Epidermal melanocyte (primary cell): ENCODE results near the gene CGB1.

Source experiments
- DNase-seq: peaks from one replicate; pipeline ENCODE4 v3.0.0; 2011; ENCODE audit warnings: low spot score; ENCODE audit not compliant: insufficient read length

The CGB1 gene

DNA sequence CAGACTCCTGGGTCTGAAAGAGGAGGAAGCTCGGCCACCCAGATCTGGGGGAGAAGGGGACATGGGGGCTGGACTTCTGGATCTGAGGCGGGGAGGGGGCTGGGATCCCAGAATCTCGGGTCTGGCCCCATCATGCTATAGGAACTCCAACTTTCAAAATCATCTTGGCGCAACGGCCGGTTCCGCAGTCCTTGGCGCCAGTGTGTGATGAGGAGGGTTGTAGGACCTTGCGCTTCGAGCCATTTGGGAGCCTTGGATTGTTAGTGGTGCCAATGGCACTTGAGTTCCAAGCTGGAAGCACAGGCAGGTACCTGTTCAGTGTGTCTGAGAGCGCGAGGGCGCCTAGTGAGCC, 42.7 kb downstream of the CGB1 start:
- no peak for DNase-seq

DNA sequence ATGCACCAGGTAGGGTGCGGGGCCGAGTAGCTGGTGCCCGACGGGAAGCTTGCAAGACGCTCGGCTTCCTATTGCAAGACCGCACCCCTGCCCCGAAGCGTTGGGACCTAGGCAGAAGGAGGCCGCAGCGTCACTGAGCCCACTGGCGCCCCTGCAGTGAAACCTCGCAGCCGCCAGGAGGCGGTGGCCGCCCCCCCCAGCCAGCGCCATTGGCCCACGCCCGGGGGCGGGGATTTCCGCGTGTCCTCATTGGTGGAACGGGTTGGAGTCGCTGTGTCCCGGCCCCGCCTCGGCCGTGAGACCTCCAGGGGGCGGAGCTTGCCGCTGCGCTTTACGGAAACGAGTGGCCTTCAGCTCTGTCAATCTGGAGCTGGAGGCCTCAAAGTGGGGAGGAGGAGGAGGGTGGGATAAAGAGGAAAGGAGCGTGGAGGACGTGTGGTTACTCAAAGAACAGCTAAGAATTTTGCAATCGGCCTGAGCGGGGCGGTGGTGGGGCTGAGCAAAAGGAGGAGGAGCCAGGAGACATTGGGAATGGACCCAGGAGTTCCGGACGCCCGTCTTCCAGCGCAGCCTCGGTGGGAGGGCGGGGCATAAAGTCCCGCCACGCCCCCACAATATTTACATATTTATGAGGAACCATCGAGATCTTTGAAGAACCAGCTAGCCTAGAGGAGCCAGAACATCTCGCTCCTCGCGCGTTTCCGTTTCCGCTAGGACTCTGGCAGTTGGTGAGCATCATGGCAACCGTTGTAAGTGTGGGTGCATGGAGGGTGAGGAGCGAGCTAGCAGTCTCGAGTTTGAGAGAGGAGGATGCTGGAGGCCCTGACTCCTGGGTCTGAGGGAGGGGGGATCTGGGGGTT, 43.3 kb downstream of the CGB1 start, which contains the start of the genes GYS1 and RUVBL2:
GYS1 (minus strand) TSS at position 135 of the 860 bp plus-strand sequence. CDS start 197 bp downstream, outside the sequence.
RUVBL2 (plus strand) TSS at position 713 of the 860 bp plus-strand sequence; CDS start at position 738, 25 bp downstream.
- DNase-seq, result peak; percentile 95

DNA sequence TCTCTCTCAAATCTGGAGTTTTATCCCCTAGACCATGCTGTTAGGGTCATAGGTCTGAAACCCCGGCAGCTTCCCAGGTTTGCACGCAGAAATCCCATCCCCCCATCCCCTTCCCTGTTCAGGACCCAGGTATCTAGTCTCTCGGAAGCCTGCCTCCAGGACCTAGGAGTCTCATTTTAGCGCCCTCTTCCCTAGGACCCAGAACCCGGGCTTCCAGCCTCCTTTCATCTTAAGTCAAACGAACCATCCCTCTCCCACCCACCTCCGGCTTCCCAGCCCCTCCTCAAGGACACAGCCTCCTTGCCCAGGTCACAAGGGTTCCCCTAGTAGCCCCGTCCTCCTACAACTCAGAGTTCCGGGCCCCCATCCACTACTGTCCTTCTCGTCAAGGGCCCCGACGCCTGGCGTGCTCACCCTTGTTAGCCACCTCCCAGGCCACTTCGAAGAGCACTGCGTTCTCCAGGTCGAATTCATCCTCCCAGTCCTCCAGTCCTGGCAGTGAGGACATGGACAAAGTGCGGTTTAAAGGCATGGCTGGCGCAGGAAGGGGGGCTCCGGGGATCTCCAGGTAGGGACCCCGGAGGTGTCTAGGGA, 44.0 kb downstream of the CGB1 start:
- no peak for DNase-seq

DNA sequence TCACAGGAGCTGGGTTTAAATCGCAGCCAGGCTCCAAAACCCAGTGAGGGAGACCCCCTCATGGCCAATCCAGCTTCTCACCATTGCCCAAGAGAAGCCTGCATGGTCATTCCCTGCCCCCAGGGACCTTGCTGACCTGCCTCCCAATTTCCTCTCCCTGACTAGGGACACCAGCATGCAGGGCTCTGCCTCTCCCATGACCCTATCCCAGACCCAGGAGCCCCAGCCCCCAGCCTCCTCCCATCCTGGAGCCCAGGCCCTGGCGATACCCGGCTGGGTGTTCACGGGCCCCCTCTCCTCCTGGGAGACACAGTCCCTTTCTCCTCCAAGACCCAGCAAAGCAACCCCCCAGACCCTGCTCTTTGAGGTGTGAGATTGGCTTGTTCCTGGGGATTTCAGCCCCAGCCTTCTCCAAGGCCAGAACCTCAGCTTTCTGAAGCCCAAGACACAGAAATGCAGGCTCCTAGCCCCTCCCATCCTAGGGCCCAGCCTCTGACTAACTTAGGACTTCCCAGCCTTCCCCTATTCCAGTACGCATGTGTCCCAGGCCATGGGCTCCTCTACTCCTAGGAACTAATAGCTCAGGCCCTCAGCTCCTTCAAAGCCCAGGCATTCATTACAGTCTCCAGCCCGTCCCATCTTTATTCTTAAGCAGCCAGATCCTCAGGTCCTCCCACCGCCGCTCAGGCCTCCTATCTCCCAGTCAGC, 44.7 kb downstream of the CGB1 start:
- peak; percentile 90 for DNase-seq

DNA sequence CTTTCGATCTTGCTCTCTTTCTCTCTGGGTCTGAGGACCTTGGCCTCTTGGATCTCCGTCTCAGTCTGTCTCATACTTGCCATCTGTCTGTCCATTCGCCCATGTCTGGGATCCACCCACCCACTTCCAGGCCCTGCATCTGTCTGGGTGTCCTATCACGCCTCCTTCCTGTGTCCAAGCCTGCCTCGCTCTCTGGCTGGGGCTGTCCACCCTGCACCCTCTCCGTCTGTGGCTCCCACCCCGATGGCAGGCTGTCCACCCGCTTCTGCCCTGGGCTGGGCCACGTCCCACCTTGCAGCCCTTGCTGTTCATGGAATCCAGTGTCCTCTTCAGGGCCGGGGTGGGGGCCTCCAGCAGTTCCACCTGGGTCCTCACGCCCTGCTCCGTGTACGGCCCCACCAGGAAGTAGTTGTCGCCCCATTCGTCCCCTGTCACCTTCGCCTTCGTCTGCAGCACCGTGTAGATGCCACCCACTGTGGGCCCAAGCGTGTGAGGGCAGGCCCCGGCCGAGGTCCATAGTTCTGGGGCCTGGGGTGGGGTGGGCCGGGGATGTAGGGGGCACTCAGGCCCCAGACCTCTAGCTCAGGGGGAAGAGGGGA, 45.6 kb downstream of the CGB1 start:
- DNase-seq, result no peak

DNA sequence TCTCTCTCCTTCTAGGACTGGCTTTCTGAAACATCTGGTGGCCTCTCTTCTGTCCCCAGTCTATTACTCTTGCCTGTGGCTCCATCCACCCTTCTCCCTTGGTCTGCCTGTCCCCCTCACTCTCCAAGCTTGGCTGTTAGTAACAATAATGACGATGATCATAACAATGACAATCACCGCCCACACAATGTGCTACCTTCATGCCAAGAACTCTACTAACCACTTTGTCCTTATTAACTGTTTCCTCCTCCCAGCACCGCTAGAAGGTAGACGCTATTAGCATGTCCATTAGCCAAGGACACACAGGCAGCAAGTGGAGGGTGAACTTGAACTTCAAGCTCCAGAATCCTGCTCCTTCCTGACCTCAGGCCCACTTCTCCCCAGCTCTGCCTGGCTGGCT, 46.3 kb downstream of the CGB1 start:
- DNase-seq, result no peak

DNA sequence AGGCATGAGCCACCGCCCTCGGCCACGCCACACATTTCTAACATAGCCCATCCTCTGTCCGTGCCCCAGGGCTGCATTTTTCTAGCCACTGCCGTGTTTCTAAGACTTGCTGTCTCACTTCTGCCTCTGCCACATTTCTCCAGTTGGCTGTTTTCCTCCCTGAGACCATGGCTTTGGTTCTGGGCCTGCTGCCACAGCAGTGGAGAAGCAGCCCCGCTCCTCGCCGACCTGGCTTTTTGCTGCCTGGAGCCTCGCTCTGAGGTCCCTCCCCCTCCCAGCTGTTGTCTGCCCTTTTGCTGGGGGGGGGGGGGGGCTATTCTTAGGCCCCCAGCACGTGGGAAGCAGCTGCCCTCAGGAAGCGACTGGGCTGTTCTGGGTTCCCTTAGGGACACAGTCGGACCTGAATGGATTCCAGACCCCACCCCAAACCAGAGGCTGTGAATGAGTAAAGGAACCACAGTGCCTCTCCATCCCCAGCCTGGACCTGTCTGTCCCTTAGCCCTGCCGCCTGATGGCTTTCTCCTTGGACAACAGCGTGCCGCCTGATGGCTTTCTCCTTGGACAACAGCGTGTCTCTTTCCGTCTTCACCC, 46.9 kb downstream of the CGB1 start:
- no peak for DNase-seq

DNA sequence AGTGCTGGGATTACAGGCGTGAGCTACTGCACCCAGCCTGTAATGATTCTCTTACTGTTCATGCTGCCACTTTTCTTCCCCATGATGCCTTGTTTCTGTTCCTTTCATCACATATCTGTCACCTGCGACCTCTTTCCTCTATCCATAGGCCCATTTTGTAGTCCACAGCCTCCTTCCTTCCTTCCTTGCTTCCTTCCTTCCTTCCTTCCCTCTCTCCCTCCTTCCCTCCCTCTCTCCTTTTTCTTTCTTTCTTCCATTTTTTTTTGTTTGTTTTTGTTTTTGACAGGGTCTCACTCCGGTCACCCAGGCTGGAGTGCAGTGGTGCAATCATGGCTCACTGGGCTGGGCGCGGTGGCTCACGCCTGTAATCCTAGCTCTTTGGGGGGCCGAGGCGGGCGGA, 47.8 kb downstream of the CGB1 start:
- DNase-seq, result no peak

DNA sequence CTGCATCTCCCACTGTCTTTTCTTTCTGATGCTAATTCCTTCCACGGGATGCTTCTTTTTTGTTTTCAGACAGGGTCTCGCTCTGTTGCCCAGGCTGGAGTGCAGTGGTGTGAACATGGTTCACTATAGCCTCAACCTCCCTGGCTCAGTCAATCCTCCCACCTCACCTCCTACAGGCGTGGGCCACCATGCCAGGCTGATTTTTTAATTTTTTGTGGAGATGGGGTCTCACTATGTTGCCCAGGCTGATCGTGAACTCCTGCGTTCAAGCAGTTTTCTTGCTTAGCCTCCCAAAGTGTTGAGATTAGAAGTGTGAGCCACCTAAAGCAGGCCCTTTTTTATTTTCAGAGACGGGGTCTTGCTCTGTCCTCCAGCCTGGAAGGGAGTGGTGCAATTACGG, 48.4 kb downstream of the CGB1 start:
- DNase-seq, result no peak

DNA sequence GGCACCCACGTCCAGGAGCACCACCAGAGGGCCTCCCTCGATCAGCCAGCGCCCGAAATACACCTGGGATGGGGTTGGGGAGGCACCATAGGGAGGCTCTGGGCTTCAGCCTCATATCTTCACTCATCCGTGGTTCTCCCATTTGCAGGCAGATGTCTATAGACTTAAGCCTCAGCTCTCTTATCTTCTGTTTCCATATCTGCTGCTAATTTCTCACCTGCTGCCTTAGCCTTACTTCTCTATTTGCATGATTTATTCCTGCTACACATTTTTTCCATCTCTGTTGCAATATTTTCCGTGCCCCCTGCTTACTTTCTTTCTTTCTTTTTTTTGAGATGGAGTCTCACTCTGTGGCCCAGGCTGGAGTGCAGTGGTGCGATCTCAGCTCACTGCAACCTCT, 49.4 kb downstream of the CGB1 start:
- DNase-seq, result no peak

DNA sequence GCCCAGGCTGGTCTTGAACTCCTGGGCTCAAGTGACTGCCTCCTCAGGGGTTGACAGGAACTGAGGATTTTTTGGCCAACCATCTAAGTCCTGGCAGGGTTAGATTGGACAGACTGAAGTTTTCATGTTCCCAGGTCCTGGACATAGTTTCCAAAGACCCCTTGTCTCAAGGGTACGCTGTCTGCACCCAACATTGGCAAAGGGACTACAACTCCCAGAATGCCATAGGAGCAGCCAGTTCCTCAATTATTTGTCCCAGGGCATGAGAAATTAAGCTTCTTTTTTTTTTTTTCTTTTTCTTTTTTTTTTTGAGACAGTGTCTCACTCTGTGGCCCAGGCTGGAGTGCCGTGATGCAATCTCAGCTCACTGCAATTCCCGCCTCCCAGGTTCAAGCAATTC, 50.5 kb downstream of the CGB1 start:
- no peak for DNase-seq

DNA sequence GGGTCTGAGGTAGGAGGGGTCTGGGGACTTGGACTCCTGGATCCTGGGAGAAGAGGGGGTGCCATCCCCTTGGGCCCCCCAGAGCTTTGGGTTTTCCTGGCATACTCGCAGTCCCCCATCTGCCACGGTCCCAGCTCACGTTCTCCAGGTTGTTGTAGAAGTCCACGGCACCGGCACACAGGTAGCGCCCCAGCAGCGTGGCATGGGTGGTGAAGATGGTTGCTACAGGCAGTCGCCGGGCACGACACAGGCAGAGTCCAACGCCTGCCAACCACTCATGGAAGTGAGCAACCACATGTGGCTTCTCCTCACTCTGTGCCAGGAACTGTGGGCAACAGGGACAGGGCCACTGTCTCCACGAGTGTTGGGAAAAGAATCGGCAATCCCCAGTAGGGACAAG, 51.0 kb downstream of the CGB1 start:
- no peak for DNase-seq
